Prostate gland (tissue), 2 donors: Measurements from ENCODE around the gene TBL2.

ENCODE experiments used
- CTCF ChIP-seq, 4 experiments: fragments of 200-600 bp in 2 of 4; fragments of 450-650 bp in 2 of 4; sonication (generic) in 2 of 4; IDR thresholded peaks; 1 replicate in 3 of 4; 2 replicates in 1 of 4; pipeline ENCODE4 v1.5.1; 2016 to 2019; ENCODE audit warnings: antibody characterized with exemption in 4 of 4, mild to moderate bottlenecking in 2 of 4, moderate library complexity in 2 of 4
- POLR2AphosphoS5 ChIP-seq: sonication (generic); formaldehyde crosslinking; IDR thresholded peaks from one replicate; pipeline ENCODE4 v1.6.1; 2017; ENCODE audit warnings: antibody characterized with exemption

- TF ChIP-seq CTCF (IDR thresholded peaks at IDR 0.05) = no peak
- TF ChIP-seq POLR2AphosphoS5 = no peak
Measured at GRCh38 chr7:73570977-73571376, 7.4 kb downstream of the TBL2 start.
